ENCODE measurements around the gene DENND1A.

Gene DENND1A

DNA sequence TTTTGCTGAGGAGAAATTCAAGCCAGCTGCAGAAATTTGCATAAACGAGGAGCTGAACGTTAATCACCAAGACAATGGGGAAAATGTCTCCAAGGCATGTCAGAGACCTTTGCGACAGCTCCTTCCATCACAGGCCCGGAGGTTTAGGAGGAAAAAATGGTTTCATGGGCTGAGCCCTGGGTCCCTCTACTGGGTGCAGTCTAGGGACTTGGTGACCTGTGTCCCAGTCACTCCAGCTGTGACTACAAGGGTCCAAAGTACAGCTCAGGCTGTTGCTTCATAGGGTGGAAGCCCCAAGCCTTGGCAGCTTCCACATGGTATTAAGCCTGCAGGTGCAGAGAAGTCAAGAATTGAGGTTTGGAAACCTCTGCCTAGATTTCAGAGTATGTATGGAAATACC is 207.5 kb downstream of the DENND1A start:
- DNase-seq = no peak

DNA sequence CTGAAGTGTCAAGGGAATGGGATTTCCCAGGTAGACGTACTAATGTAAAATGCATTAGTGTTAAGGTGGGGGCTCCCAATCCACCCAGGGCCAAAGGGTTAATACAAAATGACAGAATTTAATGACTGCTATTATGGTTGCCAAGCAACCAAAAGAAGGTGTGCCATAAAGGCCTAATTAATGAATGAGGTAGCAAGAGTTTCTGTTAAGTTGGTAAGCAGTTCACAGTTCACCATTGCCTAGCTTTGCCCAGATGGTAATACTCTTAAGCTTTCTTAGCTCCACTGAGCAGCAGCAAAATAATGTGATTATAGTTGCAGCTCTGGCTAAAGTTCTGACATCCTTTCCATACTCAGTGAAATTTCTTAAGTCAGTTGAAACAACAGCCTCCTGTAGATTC is 211.7 kb downstream of the DENND1A start:
- DNase-seq = no peak

DNA sequence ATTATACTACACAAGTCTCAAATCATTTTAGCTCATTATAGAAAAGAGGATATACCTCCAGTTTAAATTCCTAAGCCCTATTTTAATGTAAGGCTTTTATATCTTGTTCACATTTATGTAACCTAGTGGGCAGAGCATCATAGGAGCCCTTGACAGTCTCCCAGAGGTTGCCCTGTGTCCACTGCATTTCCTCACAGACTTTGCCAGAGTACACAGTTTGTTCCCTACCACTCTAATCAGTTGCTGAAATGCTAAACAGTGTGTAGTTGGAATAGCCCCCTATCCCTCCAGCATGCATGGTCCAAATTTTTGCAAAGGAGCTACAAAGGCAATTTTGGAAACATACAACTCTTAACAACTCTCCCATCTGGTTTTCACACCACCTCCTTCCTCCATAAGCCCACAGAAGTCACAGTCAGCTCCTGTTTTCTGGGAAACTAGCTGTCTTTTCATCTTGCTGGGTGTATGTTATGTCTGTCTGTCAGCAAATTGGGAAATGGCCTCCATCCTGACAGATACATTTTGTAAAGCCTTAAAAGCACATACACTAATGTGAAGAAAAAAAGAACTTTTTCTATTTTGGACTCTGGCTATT is 212.2 kb downstream of the DENND1A start:
- no peak for DNase-seq

DNA sequence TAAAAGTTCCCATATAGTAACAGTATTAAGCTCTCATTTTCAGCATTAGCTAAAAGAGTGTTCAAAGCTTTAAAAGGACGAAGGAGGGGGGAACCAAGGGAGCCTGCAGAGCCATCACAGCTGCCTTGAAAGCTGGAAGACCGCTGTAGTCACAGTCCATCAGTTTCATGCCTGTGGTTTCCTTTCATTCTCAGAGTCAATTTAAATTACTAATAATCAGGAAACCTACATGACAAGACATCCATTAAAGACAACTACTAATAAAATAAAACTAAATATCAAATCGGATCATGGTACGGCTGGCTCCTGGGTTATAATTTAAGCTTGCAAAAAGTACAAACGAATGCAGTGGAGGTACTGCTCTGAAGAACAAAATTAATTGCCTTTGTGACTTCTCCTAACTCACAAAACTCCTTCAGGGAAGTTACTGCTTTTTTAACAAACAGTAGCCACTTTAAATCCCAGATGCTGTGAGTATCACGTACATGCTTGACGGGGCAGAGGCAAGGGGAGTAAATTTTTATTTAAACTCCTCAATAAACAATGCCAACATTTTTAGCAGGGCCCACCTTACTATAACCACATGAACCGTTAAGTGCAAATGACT is 213.5 kb downstream of the DENND1A start:
- no peak for DNase-seq

DNA sequence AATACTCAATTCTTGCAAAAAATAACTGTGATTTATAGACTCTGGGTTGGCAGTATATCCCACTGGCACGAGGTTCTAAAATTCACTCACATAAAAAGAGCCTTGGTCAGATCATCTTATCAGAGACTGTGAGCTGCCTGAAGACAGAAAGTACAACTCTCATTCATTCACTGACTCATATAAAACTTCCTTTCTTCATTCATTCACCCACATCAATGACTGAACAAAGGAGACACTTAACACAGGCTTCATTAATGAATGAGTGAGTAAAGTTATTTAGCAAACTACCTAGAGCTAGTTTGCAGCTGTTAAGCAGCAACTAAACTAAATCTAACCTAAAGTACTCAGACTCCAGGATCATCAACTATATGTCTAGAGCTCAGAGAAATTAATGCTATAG is 214.7 kb downstream of the DENND1A start:
- DNase-seq = no peak

DNA sequence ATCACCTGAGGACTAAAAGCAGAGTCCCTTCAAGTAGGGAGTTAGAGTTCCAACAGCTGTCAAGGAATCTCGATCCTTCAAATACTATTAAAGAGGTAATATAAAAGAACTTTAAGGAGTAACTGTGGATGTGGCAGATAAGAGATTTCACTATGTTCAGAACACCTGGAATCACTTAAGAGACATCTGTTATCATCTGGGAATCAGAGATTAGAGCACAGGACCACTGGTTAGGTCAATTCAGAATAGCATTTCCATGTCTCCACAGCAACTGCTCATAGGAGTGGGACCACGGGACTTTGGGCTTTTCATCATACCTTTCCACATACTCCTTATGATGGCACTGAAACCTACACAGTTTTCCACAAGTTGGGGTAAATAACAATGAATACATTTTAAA is 216.6 kb downstream of the DENND1A start:
- no peak for DNase-seq

DNA sequence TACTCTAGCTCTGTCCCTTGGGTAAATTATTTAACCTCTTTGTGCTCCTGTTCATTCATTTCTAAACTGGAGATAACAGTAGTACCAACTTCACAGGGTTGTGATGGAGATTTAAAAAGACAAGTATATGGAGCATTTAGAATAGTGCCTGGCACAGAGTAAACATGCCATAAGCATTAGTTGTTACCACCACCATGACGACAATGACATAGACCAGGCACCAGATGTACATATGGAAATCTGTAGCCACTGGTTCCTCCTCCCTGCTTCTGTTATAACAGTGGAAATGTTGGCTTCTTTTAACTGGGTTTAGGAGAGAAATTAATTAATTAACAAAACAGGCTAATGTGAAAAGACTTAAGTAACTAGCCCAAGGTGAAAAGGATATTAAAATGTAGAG is 217.5 kb downstream of the DENND1A start:
- no peak for DNase-seq

DNA sequence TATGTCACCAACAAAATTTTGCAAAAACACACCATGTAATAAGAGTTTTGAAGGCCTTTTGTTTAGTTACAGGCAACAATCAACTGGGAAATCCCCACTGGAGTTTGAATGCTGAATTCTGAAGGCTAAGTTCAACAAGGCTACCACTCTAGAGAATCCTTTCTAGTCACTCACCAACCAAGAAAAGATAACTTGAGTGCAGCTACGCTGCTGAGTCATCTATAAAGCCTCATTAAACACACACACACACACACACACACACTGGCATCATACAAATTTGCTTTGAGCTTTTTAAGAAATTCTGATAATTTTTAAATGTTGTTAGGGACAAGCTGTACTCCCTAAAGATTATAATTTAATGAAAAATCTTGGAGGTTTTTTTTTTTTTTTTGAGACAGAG is 219.6 kb downstream of the DENND1A start:
- DNase-seq = no peak

DNA sequence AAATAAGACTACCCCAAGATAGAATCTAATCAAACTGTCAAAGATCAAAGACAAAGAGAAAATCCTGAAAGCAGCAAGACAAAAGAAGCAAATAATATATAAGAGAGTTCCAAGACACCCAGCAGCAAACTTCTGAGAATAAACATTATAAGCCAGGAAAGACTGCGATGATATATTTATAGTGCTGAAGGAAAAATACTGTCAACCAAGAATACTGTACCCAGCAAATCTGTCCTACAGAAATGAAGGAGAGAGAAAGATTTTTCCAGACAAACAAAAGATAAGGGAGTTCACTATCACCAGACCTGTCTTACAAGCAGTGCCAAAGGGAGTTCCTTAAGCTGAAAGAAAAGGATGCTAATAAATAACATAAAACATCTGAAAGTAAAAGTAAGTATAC is 227.4 kb downstream of the DENND1A start:
- no peak for DNase-seq

DNA sequence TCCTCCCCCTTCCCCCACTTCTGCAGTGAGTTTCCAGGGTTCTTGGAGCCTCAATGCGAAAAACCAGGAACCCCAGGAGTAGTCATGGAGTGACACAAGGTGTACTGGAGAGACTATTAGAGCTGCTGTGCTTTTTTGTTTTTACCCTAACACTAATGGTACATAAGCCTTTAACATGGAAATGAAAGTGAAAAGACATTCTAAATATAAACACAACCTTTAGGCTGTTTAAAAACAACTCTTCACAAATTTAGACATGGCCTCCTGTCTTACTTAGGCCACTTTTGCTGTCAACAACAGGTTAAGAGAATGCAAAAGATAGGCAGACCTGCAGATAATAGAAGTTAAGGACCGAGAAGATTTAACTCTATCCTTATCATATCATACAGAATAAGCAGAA is 232.2 kb downstream of the DENND1A start:
- DNase-seq = no peak

DNA sequence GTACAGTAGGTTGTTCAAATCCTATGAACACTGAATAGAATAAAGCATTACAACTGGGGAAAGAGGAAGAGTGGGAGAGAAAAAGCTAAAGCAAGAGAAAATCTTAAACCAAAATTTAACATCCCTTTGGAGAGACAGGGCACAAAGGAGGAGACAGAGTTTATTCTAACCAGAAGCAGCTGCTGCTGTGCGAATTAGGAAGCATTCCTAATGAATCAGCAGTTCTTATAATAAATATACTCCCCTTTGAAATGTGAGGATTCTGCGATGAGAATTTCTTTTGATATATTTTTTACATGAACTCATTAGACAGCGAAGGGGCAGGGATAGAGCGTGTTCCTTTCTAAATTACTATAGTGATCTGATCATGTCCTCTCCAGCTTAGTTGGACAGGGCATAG is 233.4 kb downstream of the DENND1A start:
- DNase-seq = no peak

DNA sequence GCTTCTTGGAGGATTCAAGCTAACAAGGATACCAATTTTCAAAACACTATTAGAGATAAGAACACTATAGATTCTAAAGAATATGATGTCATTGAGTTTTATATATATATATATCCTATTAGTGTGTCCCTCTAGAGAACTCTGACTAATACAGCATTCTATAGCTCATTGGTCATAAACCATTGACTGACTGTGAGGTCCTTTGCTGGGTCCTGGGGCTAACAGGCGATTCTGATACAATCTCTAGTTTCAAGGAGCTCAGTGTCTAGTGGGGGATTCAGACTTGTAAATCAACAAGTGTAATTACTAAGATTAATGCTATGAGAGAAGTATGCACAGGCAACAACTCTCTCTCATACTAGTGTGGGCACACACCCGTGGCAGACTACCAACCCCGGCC is 234.5 kb downstream of the DENND1A start:
- no peak for DNase-seq

DNA sequence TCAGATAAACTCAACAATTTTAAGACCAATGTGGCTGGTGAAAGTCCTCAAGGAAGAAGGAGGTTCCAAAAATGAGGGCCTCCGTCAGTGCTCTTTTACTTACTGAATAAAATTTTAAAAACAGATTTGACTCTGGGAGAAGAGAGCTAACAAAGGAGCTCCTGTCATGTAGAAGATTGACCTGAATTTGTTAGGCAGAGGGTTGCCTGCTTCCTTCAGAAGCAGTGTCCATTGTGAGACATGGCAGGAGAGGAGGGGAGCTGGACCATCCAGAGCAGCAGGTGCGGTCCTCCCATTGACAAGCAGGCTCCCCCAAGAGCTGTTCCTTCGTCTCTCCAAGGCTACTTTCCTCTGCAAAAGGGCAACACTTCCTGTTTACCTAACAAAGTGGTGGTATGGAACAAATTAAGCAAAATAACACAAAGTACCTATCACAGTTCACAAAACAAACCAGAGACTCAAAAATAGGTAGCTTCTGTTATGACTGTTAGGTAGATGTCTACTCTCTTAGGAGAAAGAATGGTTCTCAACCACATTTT is 238.1 kb downstream of the DENND1A start:
- DNase-seq = no peak

DNA sequence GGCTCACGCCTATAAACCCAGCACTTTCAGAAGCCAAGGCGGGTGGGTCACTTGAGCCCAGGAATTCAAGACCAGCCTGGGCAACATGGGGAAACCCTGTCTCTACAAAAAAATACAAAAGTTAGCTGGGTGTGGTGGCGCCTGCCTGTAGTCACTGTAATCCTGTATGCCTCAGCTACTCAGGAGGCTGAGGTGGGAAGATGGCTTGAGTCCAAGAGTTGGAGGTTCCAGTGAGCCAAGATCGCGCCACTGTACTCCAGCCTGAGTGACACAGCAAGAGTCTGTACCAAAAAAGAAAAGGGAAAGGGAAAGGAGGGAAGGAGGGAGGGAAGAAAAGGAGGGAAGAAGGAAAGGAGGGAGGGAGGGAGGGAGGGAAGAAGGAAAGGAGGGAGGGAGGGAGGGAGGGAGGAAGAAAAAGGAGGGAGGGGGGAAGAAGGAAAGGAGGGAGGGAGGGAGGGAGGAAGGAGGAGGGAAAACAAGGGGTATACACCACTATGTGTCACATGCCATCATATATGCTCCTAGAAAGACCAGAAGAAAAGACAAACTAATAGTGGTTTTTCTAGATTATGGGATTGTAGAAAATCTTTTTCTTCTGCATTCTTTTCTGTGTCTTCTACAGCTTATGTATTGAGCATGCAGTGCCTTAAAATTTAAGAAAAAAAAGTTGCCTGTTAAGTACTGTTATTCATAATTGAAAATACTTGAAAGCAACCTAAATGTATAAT is 240.1 kb downstream of the DENND1A start:
- DNase-seq = no peak

DNA sequence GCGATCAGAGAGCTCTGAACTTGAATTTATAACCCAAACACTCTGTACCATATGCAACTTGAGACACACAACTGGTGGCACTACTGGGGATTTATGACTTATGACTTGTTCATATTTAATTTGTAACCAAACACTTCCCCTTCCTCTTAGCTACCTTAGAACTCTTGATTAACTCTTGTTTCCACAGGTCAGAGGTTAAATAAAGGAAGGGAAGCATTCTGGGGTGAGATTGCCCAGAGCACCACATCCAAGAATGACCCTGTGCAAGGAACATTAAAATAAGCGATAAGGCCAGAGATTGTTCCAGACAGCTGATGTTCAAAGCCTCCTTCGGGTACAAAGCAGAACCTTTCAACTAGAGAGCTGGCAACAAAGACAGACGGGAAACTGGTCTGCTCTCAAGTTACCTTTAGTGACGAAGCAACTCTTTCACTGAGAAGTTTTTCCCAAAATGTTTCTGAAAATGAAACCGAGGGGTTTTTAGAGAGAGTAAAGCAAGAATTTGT is 242.6 kb downstream of the DENND1A start:
- no peak for DNase-seq

DNA sequence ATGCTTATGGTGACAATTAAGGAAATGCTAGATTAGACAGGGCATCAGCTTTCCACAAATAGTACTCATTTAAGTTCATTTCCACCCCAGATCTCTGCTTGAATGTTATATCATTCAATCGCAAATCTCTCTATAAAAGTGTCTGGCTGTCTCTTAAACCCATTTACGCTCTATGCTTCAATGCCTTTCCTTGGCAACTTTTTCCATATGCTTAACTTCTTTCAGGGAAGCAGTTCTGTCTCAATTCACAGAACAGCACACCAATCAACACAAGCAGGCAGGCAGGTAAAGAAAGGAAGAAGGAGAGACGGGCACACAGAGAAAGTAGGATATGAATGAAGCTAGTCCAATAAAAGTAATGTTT is 243.1 kb downstream of the DENND1A start:
- no peak for DNase-seq

DNA sequence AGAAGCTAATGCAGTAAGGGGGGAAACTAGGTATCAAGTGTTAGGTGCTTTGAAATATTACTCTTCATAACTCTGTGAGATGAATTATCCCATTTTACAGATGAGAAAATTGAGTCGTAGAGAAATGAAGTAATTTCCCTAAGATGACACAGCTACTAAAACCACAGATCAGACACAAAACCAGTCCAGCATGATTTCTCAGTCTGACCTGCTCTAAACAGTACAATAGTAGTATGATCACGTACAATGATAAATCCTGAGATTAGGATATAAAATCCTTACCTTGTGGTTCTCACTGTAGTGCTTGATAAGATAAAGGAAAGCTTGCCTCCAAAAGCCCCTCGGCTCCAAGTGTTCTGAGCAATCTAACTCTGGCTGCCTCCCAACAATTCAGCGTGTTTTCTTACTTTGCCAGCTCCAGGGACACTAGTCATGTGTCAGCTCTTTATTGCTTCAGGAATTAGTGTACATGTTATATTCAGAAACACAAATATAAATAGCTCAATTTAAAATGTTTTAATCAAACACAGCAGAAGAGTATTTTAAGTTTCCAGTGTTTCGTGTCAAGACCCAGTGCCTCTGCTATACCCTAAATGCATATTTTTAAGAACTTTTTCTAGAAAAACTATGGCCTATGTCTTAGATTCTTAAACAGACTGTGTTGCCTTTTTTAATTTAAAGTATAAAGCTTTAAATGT is 243.6 kb downstream of the DENND1A start:
- DNase-seq = no peak

DNA sequence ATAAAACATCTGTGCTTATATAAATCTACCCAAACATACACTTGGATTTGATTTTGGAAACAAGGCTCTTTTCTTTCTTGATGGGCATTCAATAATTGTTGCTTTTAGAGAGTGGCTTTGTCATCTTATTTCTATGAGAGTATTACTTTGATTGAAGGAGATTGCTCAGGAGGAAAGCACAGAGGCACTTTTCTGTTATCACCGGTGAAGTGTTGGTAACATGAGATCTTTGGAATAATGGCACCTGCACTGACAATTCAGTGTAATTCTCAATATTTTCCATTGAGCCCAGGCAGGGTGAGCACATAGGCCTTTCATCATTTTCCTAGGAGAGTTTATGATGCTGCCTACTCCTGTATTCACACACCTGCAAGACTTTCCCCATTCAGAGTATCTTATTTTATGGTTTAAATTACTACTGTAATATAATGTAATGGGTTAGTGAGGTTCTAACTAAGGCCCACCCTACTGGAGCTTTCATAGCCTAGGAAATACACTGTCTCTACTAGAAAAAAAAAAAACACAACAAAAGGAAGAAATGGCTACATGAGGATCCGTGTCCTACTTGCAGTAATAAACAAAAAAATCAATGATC is 244.3 kb downstream of the DENND1A start:
- no peak for DNase-seq

DNA sequence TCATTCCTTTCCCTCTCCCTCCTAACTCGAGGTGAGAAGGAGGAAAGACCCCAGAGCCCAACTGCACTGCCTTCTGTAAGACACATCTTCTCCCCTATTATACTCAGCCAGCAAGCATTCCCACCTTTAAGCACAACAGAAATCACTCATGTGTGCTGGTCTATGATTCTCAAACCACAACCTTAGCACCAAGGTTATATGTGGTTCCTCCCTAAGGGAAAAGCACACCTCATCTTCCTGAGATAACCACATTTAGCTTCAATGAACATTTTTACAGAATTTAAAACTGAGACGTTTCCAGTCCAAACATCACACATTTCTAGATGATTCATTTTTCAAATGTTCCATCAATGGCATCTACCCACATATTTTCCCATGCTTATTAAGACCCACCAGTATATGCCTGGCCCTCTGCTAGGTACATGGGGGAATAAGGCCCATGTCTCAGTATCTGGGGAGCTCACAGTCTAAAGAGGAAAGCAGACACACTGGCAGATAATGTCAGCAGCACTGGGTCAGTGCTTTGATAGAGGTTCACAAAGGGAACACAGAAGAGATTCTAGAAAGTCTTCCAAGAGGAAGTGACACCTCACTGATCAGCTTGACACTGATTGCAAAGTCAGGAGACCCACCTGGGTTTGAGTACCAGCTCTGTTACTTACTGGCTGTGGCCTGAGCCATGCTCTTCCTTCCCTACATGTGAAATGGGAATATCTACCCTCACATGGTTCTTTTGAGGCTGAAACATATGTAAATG is 245.4 kb downstream of the DENND1A start:
- DNase-seq = no peak

DNA sequence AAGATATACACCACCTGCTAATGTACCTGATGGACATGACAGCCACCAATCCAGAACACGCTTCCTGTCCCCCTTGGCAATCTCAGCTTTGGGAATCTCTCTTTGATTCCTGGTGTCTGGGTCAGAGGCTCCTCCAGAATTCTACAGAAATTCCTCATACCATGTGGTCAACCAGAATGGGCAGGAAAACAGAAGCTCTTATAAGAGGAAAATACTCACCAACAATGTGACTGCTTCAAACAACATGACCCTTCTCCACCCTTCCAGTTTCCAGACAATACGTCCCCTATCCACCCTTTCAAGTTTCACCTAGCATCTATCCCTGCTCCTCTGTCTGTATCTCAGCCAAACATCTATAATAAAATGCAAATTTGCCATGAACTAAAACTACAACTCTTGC is 247.2 kb downstream of the DENND1A start:
- no peak for DNase-seq

DNA sequence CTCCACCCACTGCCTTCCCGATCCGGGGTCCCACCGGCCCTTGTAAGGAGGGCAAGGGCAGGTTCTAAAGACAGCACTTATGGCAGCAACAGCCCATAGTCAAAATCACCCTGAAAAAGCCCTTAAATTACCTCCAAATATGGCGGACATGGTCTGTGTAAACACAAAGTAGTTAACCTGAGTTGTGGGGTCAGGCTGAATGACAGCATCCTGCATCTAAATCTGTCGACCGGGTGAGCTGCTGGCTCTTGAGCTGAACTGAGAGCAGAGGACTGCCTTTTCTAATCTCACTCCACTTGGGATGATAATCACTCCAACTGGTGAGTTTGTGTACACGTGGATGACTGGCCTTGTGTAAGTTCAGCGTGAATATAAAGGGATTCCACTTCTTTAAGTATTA is 249.6 kb downstream of the DENND1A start:
- no peak for DNase-seq

DNA sequence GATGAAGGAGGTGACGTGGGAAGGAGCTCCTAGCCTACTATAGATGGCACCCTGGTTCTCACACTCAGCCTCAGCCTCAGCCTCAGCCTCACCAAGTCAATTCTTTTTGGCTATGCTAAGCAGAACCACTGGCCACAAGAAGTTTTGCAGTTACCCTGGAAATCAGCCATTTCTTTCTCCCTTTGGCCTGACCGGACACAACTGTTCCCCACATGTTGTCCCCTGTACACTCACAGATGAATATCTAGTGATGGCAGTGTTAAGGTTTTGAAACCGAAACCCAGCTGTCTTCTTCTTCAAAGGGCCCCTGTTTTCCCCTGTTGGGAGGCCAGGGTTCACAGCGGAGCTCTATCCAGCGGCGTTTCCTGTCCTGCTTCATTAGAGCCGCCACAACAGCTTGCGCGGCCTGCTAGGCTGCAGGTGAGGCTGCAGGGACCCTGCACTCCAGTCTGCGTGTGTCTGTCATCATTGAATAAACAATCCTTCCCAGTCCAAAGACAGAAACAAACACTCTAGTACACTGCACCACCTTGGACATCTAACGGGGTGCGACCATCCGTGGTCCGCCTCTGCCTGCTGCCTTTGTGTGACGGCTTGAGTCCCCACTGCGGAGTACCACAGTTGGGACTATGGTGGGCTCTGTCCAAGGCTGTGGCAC is 250.5 kb downstream of the DENND1A start:
- no peak for DNase-seq

All from stimulated activated naive CD4-positive, alpha-beta T cell treated with Interleukin-2 at 50 U/mL for 16 hours (primary cell).